GM12878 (cell line): ENCODE results near the gene DUSP12. TPM values are rescaled to one million over a fixed set of nuclear protein-coding genes. Genes with fewer than 3 reads are reported as not detected.
A peak's percentile ranks its signal among the peaks of the same experiment; 100 is the strongest.

Experiments
- BCL11A ChIP-seq: IDR thresholded peaks from 2 replicates; pipeline ENCODE4 v1.6.1; 2011; ENCODE audit warnings: low read depth, low read length
- CHD4 ChIP-seq: fragments of 200-600 bp; sonication (generic); IDR thresholded peaks from 2 replicates; pipeline ENCODE4 v1.6.1; 2016; ENCODE audit warnings: mild to moderate bottlenecking
- FOXK2 ChIP-seq: fragments of 450-650 bp; IDR thresholded peaks from 2 replicates; pipeline ENCODE4 v1.6.1; 2017; ENCODE audit warnings: mild to moderate bottlenecking, moderate library complexity
- HDGF ChIP-seq: fragments of 450-650 bp; IDR thresholded peaks from 2 replicates; pipeline ENCODE4 v1.6.1; 2016; ENCODE audit warnings: antibody characterized with exemption
- JUNB ChIP-seq: IDR thresholded peaks from 2 replicates; pipeline ENCODE4 v1.6.1; 2016; ENCODE audit warnings: antibody characterized with exemption, mild to moderate bottlenecking
- JUND ChIP-seq: IDR thresholded peaks from 2 replicates; pipeline ENCODE4 v1.6.1; 2012; ENCODE audit warnings: low read depth, mild to moderate bottlenecking, low read length, improper control_type of control experiment, moderate library complexity
- LARP7 ChIP-seq: fragments of 450-650 bp; IDR thresholded peaks from 2 replicates; pipeline ENCODE4 v1.6.1; 2017; ENCODE audit warnings: mild to moderate bottlenecking
- MTA3 ChIP-seq: IDR thresholded peaks from 2 replicates; pipeline ENCODE4 v1.6.1; 2012; ENCODE audit warnings: low read length, inconsistent platforms, borderline replicate concordance
- NR2C2 ChIP-seq: IDR thresholded peaks from 2 replicates; pipeline ENCODE4 v1.6.1; 2011; ENCODE audit warnings: borderline replicate concordance, low read depth; ENCODE audit not compliant: control insufficient read depth, insufficient read length
- NRF1 ChIP-seq: conservative IDR thresholded peaks from 2 replicates; pipeline ENCODE4 v1.6.1; 2011; ENCODE audit warnings: mild to moderate bottlenecking, low read depth, low read length, improper control_type of control experiment
- PAX5 ChIP-seq: IDR thresholded peaks from 2 replicates; pipeline ENCODE4 v1.6.1; 2011; ENCODE audit warnings: low read depth, low read length, borderline replicate concordance
- RCOR1 ChIP-seq: conservative IDR thresholded peaks from 2 replicates; pipeline ENCODE4 v1.6.1; 2012; ENCODE audit warnings: low read depth, low read length, improper control_type of control experiment
- SIN3A ChIP-seq: IDR thresholded peaks from 2 replicates; pipeline ENCODE4 v1.6.1; 2012; ENCODE audit warnings: low read depth, low read length, improper control_type of control experiment
- TAF1 ChIP-seq: IDR thresholded peaks from 2 replicates; pipeline ENCODE4 v1.6.1; 2011; ENCODE audit warnings: mild to moderate bottlenecking, low read depth, low read length, borderline replicate concordance
- TBL1XR1 ChIP-seq: IDR thresholded peaks from 2 replicates; pipeline ENCODE4 v1.6.1; 2012; ENCODE audit warnings: low read depth, low read length, improper control_type of control experiment
- ZNF384 ChIP-seq: IDR thresholded peaks from 2 replicates; pipeline ENCODE4 v1.6.1; 2012; ENCODE audit warnings: low read depth, mild to moderate bottlenecking, low read length, improper control_type of control experiment, borderline replicate concordance
- ZSCAN29 ChIP-seq: fragments of 450-650 bp; IDR thresholded peaks from 2 replicates; pipeline ENCODE4 v1.6.1; 2017; ENCODE audit warnings: mild to moderate bottlenecking, moderate library complexity
- polyA plus RNA-seq, 11 experiments: library from polyadenylated mRNA; depleted of rRNA in 4 of 11; unstranded in 6 of 11; stranded (reverse) in 5 of 11; fragments of >200 nt; fragmentation: Nextera tagmentation in 4 of 11; fragmentation: Illumina TruSeq in 1 of 11; extraction: Ambion mirVana in 4 of 11; extraction: Trizol in 1 of 11; gene quantifications; 1 replicate in 1 of 11; 2 replicates in 10 of 11; pipeline versions ENCODE4 v1.2.1 to v1.2.3, GENCODE V29; 2011 to 2016; ENCODE audit warnings: inconsistent platforms in 2 of 11, missing spikeins in 2 of 11, low read depth in 1 of 11
- total RNA-seq, 4 experiments: library from RNA; depleted of rRNA in 3 of 4; stranded (reverse); fragments of >200 nt in 3 of 4; fragmentation: Illumina TruSeq in 1 of 4; extraction: Trizol in 1 of 4; gene quantifications; 2 replicates each; pipeline versions ENCODE4 v1.2.1 to v1.2.3, GENCODE V29; 2013 to 2021
- TF ChIP-seq, protein P1 (sequence below): IDR thresholded peaks from 2 replicates; pipeline ENCODE4 v1.6.1; 2012; ENCODE audit warnings: low read depth, low read length, improper control_type of control experiment
- TF ChIP-seq, protein P2 (sequence below): fragments of 450-650 bp; IDR thresholded peaks from 2 replicates; pipeline ENCODE4 v1.6.1; 2017; ENCODE audit warnings: mild to moderate bottlenecking, low read depth, inconsistent platforms; ENCODE audit not compliant: poor library complexity, severe bottlenecking
- TF ChIP-seq, protein P3 (sequence below): fragments of 450-650 bp; IDR thresholded peaks from 2 replicates; pipeline ENCODE4 v1.6.1; 2017; ENCODE audit warnings: mild to moderate bottlenecking
- TF ChIP-seq, protein P4 (sequence below): IDR thresholded peaks from 2 replicates; pipeline ENCODE4 v1.6.1; 2012; ENCODE audit warnings: low read depth, low read length, improper control_type of control experiment
- TF ChIP-seq, protein P5 (sequence below): fragments of 450-650 bp; formaldehyde crosslinking; IDR thresholded peaks from 2 replicates; pipeline ENCODE4 v1.4.0; 2022; ENCODE audit warnings: mild to moderate bottlenecking, moderate library complexity

Gene DUSP12
- total and polyA plus RNA-seq, 10 of the 15 experiments (the other 5 are each of a cell fraction or from before 2014, with no cell fraction given): 7.0 to 51.5 (median 35.4) TPM

DNA sequence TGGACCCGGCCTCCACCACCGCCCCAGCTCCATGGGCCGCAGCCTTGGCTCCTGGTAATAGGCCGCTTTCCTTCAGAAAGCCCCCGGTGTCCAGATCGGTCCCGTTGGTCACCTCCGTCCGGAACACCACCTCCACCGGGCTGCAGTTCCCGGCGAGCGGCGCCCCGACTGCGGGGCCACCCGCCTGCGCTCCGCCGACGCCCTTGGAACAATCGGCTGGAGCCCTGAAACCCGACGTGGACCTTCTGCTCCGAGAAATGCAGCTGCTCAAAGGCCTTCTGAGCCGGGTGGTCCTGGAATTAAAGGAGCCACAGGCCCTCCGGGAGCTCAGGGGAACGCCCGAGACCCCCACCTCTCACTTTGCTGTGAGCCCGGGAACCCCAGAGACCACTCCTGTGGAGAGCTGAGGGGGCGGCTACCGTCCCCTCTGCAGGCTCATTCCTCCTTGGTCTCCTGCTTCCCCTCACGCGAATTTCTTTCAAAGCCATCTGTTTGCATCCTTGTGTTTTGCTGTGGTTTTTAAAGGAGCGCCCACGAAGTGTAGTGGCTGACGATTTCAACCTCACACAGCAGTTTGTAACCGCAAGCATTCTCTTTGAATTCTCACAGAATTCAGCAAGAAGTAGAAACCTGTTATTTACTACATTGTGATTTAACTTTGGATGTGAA is 22.2 kb upstream of the DUSP12 start (continued):
- TF ChIP-seq ZNF384: no peak
- TF ChIP-seq, protein P1, sequence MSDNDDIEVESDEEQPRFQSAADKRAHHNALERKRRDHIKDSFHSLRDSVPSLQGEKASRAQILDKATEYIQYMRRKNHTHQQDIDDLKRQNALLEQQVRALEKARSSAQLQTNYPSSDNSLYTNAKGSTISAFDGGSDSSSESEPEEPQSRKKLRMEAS: 0 out of 2 replicates have a peak, but pooled peaks have one; percentile 43
- no peak for TF ChIP-seq RCOR1
- TF ChIP-seq NRF1: no peak
- no peak for TF ChIP-seq PAX5
- TF ChIP-seq JUND: no peak
- no peak for TF ChIP-seq BCL11A
- TF ChIP-seq TAF1: no peak
- no peak for TF ChIP-seq ZSCAN29
- no peak; the same call in 1 of the 2 replicates for TF ChIP-seq MTA3
- TF ChIP-seq, protein P2, sequence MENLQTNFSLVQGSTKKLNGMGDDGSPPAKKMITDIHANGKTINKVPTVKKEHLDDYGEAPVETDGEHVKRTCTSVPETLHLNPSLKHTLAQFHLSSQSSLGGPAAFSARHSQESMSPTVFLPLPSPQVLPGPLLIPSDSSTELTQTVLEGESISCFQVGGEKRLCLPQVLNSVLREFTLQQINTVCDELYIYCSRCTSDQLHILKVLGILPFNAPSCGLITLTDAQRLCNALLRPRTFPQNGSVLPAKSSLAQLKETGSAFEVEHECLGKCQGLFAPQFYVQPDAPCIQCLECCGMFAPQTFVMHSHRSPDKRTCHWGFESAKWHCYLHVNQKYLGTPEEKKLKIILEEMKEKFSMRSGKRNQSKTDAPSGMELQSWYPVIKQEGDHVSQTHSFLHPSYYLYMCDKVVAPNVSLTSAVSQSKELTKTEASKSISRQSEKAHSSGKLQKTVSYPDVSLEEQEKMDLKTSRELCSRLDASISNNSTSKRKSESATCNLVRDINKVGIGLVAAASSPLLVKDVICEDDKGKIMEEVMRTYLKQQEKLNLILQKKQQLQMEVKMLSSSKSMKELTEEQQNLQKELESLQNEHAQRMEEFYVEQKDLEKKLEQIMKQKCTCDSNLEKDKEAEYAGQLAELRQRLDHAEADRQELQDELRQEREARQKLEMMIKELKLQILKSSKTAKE: no peak
- peak; percentile 76; the same call in 1 of the 2 replicates for TF ChIP-seq LARP7
- no peak for TF ChIP-seq FOXK2
- TF ChIP-seq NR2C2: no peak
- TF ChIP-seq, protein P3, sequence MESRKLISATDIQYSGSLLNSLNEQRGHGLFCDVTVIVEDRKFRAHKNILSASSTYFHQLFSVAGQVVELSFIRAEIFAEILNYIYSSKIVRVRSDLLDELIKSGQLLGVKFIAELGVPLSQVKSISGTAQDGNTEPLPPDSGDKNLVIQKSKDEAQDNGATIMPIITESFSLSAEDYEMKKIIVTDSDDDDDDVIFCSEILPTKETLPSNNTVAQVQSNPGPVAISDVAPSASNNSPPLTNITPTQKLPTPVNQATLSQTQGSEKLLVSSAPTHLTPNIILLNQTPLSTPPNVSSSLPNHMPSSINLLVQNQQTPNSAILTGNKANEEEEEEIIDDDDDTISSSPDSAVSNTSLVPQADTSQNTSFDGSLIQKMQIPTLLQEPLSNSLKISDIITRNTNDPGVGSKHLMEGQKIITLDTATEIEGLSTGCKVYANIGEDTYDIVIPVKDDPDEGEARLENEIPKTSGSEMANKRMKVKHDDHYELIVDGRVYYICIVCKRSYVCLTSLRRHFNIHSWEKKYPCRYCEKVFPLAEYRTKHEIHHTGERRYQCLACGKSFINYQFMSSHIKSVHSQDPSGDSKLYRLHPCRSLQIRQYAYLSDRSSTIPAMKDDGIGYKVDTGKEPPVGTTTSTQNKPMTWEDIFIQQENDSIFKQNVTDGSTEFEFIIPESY: no peak
- TF ChIP-seq, protein P4, sequence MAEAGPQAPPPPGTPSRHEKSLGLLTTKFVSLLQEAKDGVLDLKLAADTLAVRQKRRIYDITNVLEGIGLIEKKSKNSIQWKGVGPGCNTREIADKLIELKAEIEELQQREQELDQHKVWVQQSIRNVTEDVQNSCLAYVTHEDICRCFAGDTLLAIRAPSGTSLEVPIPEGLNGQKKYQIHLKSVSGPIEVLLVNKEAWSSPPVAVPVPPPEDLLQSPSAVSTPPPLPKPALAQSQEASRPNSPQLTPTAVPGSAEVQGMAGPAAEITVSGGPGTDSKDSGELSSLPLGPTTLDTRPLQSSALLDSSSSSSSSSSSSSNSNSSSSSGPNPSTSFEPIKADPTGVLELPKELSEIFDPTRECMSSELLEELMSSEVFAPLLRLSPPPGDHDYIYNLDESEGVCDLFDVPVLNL: no peak
- TF ChIP-seq JUNB: peak; percentile 10; the same call in 1 of the 2 replicates
- no peak for TF ChIP-seq TBL1XR1
- TF ChIP-seq, protein P5, sequence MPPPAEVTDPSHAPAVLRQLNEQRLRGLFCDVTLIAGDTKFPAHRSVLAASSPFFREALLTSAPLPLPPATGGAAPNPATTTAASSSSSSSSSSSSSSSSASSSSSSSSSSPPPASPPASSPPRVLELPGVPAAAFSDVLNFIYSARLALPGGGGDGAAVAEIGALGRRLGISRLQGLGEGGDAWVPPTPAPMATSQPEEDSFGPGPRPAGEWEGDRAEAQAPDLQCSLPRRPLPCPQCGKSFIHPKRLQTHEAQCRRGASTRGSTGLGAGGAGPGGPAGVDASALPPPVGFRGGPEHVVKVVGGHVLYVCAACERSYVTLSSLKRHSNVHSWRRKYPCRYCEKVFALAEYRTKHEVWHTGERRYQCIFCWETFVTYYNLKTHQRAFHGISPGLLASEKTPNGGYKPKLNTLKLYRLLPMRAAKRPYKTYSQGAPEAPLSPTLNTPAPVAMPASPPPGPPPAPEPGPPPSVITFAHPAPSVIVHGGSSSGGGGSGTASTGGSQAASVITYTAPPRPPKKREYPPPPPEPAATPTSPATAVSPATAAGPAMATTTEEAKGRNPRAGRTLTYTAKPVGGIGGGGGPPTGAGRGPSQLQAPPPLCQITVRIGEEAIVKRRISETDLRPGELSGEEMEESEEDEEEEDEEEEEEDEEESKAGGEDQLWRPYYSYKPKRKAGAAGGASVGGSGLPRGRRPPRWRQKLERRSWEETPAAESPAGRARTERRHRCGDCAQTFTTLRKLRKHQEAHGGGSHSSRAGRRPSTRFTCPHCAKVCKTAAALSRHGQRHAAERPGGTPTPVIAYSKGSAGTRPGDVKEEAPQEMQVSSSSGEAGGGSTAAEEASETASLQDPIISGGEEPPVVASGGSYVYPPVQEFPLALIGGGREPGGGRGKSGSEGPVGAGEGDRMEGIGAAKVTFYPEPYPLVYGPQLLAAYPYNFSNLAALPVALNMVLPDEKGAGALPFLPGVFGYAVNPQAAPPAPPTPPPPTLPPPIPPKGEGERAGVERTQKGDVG (CRISPR knock-in tag): no peak
- 0 out of 2 replicates have a peak, but pooled peaks have one; percentile 57 for TF ChIP-seq HDGF
- TF ChIP-seq SIN3A: no peak
- TF ChIP-seq CHD4: no peak
